ENCODE data around the gene THOC5. TPM values are rescaled to one million over a fixed set of nuclear protein-coding genes. Genes with fewer than 3 reads are reported as not detected.
"Not testable (repeated sequence)": the region's sequence is repeated elsewhere in the genome, so short reads cannot be mapped to it uniquely, and the experiment has no call there.

Gene THOC5
- polyA plus RNA-seq (ENCODE audit: low read depth in 6 of 6), result 10 to 100 TPM; 18.8 to 30.1 (median 22.7) TPM

DNA sequence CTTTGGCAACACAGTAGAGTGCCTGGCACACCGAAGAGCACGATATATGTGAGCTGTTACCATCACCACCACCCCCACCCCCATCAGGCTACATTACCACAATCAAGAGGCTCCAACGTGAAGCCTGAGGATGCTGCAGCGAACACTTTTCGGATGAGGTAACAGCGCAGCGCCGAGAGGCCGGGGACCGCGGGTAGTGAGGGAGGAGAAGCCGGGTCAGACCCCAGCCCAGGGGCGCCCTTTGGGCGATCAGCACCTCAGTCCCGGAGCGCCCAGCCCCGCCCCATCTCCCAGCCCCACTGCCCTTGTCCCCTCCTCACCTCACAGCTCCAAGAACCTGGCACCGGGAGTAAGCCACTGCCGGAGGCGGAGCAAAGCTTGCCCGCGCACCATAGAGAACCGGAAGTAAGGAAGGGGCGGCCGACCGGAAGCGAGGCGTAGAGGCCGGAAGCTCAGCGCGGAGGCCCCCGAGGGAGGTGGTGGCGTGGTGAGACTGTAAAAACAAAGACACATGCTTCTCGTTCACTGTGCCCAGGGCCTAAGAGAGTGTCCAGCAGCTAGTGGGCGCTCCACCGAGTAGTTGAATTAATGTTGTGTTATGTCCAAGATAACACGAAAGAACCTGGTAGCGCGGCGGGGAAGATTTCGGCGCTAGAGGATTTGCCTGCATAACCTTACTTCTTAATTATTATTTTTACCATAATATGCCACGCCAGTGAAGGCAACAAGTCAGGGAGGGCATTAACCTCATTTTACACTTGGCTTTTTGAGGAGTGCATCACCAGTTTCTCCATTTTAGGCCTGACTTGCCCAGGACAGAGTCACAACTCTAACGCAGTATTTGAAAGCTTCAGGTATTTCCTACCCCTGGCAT is at the start of gene THOC5:
Gene THOC5, minus strand, starts transcription at position 407 of the 874 bp plus-strand sequence. CDS start 4,610 bp downstream, outside the sequence.
- Mint-ChIP-seq H3K9me3 (no peaks in the 10 kb centered on the region), H3K27me3 (no peaks in the 10 kb centered on the region), H3K27ac (peak within 1 kb of the TSS; percentile 81 to 98 (median 96)), H3K36me3 (peaks cover 10 to 16% of the 10 kb centered on the region in 2 donors), H3K4me1 (peaks cover 27 to 37% (median 35%) of the 10 kb centered on the region in 3 donors), H3K4me3 (peak within 1 kb of the TSS; percentile 88 to 98 (median 96))
- ATAC-seq (ENCODE audit: low read depth in 2 of 2) (peak; percentile 98), DNase-seq (peak; percentile 81)

DNA sequence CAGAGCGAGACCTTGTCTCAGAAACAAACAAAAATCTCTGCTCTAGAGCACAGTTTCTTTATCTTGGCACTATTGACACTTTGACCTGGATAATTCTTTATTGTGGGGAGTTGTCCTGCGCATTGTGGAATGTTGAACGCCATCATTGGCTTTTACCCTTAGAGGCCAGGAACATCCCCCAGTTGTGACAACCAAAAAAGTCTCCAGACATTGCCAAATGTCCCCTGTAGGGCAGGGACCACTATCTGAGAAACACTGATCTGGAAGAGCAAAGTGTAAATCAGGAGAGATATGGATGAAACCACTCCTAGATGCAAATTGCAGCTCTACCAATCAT is 45.1 kb upstream of the THOC5 start:
- Mint-ChIP-seq H3K4me1 (peaks cover 0 to 7% (median 4%) of the 10 kb centered on the region in 3 donors), H3K4me3 (no peak overlapping the region), H3K36me3 (no peaks in the 10 kb centered on the region), H3K27ac (no peak overlapping the region), H3K27me3 (no peaks in the 10 kb centered on the region), H3K9me3 (no peaks in the 10 kb centered on the region)
- no peak for ATAC-seq (ENCODE audit: low read depth in 2 of 2)
- DNase-seq, result no peak

DNA sequence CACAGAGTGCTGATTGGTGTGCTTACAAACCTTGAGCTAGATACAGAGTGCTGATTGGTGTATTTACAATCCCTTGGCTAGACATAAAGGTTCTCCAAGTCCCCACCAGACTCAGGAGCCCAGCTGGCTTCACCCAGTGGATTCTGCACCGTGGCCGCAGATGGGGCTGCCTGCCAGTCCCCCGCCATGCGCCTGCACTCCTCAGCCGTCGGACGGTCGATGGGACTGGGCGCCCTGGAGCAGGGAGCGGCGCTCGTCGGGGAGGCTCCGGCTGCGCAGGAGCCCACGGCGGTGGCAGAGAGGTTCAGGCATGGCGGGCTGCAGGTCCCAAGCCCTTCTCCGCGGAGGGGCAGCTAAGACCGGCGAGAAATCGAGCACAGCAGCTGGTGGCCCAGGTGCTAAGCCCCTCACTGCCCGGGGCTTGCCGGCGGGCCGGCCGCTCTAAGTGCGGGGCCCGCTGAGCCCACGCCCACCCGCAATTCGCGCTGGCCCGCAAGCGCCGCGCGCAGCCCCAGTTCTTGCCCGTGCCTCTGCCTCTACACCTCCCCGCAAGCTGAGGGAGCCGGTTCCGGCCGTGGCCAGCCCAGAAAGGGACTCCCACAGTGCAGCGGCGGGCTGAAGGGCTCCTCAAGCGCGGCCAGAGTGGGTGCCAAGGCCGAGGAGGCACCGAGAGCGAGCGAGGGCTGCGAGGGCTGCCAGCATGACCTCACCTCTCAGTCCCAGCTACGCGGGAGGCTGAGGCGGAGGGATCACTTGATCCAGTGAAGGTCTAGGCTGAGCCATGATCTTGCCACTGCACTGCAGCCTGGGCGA is 44.5 kb upstream of the THOC5 start:
- Mint-ChIP-seq H3K27ac (peak overlapping the region in 1 of 6 donors; percentile 57), H3K4me3 (peak overlapping the region in 2 of 8 donors; percentile 80 to 85)
- not testable (repeated sequence) for DNase-seq; H3K36me3 Mint-ChIP-seq; ATAC-seq (ENCODE audit: low read depth in 2 of 2); H3K4me1 Mint-ChIP-seq; H3K9me3 Mint-ChIP-seq; H3K27me3 Mint-ChIP-seq

DNA sequence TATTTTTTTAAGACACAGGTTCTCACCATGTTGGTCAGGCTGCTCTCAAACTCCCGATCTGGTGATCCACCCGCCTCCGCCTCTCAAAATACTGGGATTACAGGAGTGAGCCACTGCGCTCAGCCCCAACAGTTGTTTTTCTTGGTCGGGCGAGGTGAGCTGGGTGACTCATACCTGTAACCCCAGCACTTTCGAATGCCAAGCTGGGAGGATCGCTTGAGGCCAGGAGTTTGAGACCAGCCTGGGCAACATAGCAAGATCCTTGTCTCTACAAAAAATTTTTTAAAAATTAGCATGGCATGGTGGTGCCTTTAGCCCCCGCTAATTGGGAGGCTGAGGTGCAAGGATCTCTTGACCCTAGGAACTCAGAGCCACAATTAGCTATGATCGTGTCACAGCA is 42.9 kb upstream of the THOC5 start:
- ATAC-seq (ENCODE audit: low read depth in 2 of 2) (no peak), DNase-seq (no peak)
- Mint-ChIP-seq H3K4me1 (peaks cover 0 to 4% (median 0%) of the 10 kb centered on the region in 3 donors), H3K36me3 (no peaks in the 10 kb centered on the region), H3K27me3 (no peaks in the 10 kb centered on the region), H3K4me3 (no peak overlapping the region), H3K9me3 (no peaks in the 10 kb centered on the region), H3K27ac (no peak overlapping the region)

DNA sequence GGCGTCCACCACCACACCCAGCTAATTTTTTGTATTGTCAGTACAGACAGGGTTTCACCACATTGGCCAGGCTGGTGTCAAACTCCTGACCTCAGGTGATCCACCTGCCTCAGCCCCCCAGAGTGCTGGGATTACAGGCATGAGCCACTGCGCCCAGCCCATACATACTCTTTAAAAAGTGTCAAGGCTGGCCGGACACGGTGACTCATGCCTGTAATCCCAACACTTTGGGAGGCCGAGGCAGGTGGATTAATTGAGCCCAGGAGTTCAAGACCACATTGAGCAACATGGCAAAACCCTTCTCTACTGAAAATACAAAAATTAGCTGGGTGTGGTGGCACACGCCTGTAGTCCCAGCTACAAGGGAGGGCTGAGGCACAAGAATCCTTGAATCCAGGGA is 40.9 kb upstream of the THOC5 start:
- not testable (repeated sequence) for H3K9me3 Mint-ChIP-seq; H3K36me3 Mint-ChIP-seq; DNase-seq; H3K27ac Mint-ChIP-seq; H3K27me3 Mint-ChIP-seq; H3K4me3 Mint-ChIP-seq; H3K4me1 Mint-ChIP-seq; ATAC-seq (ENCODE audit: low read depth in 2 of 2)

DNA sequence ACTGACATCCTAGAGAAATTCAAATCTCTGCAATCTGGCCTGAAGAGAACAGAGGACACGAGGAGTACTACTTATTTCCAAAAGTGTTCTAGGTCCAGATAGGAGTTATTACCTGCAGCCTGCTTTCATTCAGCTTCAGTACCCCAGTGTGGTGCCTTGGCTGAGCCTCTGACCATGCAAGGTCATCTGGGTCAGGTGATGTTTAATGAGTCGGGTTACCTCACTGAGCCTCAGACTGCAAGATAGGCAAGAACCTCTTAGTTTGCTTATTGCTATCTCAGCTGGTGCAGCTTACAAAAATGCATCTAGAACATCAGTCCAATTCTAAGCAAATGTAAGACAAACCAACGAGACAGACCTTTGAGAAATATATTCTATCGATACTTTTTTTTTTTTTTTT is 40.4 kb upstream of the THOC5 start:
- Mint-ChIP-seq H3K27me3 (no peaks in the 10 kb centered on the region), H3K27ac (no peak overlapping the region), H3K36me3 (no peaks in the 10 kb centered on the region), H3K4me3 (no peak overlapping the region), H3K4me1 (peaks cover 4 to 9% (median 6%) of the 10 kb centered on the region in 3 donors), H3K9me3 (no peaks in the 10 kb centered on the region)
- DNase-seq (no peak), ATAC-seq (ENCODE audit: low read depth in 2 of 2) (no peak)

DNA sequence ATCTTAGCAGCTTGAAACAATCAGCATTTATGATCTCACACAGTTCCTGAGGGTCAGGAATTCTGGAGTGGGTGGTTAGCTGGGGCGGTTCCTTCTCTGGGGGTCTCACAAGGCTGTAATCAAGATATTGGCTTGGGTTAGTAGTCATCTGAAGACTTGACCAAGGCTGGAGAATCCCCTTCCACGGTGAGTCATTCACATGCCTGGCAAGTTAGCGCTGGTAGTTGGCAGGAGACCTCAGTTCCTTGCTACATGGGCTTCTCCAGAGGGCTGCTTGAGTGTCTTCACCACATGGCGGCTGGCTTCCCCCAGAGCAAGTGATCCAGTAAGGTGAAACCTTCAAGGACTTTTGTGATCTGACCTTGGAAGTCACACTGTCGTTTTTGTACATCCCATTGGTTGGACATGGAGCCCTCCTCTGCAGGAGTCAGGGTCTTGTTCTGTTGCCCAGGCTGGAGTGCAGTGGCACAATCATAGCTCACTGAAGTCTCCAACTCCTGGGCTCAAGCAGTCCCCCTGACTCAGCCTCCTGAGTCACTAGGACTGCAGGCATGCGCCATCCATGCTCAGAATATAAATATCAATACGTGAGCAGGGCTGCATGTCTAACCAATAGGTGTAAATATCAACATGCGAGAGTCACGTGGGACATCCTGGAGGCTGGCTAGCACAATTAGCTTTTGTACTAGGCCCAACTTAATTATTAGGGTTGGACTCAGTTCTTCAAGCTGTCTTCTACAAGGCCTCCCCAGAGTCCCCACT is 34.6 kb upstream of the THOC5 start:
- Mint-ChIP-seq H3K36me3 (no peaks in the 10 kb centered on the region), H3K9me3 (no peaks in the 10 kb centered on the region), H3K4me3 (no peak overlapping the region), H3K27me3 (no peaks in the 10 kb centered on the region), H3K27ac (peak overlapping the region in 1 of 6 donors; percentile 69), H3K4me1 (peaks cover 0 to 12% (median 9%) of the 10 kb centered on the region in 3 donors)
- DNase-seq (no peak), ATAC-seq (ENCODE audit: low read depth in 2 of 2) (no peak)

DNA sequence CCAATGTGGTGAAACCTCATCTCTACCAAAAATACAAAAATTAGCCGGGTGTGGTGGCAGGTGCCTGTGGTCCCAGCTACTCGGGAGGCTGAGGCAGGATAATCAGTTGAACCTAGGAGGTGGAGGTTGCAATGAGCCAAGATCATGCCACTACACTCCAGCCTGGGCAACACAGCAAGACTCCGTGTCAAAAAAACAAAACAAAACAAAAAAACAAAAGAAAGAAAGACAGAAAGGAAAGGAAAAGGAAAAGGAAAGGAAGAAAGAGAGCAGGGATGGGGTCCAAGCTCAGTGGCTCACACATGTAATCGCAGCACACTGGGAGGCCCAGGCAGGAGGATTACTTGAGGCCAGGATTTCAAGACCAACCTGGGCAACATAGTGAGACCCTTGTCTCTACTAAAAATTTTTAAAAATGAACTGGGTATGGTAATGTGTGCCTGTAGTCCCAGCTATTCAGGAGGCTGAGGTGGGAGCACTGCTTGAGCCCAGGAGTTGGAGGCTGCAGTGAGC is 32.7 kb upstream of the THOC5 start:
- H3K4me3 Mint-ChIP-seq; DNase-seq; H3K27ac Mint-ChIP-seq; H3K36me3 Mint-ChIP-seq; H3K9me3 Mint-ChIP-seq; H3K27me3 Mint-ChIP-seq; ATAC-seq (ENCODE audit: low read depth in 2 of 2): not testable (repeated sequence)
- peaks cover 7 to 20% (median 18%) of the 10 kb centered on the region in 3 donors for H3K4me1 Mint-ChIP-seq

DNA sequence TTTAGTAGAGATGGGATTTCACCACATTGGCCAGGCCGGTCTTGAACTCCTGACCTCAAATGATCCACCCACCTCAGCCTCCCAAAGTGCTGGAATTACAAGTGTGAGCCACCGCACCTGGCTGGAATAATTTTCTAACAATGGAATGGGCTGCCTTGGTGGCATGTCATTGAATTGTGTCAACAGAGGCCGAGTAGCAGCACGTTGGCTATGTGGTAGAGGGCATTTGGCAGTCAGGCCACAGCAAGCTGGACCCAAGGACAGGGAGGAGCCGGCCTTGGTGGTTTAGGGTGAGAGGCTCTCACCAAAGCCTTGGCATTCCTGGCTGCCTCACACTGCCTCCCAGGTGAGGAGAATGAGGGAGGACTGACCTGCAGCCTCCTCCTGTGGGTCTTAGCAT is 31.4 kb upstream of the THOC5 start:
- no peak for ATAC-seq (ENCODE audit: low read depth in 2 of 2)

DNA sequence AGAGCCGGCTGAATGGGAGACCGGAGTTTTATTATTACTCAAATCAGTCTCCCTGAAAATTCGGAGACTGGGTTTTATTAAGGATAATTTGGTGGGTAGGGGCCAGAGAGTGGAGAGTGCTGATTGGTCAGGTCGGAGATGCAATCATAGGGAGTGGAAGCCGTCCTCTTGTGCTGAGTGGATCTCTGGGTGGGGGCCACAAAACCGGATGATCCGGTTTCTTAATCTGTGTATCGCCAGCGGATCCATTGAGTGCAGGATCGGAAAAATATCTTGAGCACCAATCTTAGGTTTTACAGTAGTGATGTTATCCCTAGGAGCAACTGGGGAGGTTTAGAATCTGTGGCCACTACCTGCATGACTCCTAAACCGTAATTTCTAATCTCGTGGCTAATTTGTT is 28.2 kb upstream of the THOC5 start:
- Mint-ChIP-seq H3K9me3 (no peaks in the 10 kb centered on the region), H3K4me3 (peak overlapping the region; percentile 93 to 97 (median 96)), H3K4me1 (peaks cover 19 to 30% (median 26%) of the 10 kb centered on the region in 3 donors), H3K27ac (peak overlapping the region in 4 of 6 donors; percentile 63 to 94 (median 89)), H3K27me3 (no peaks in the 10 kb centered on the region), H3K36me3 (no peaks in the 10 kb centered on the region)
- no peak for DNase-seq
- ATAC-seq (ENCODE audit: low read depth in 2 of 2), result no peak

More for the DNA sequence above, 31.4 kb upstream of the THOC5 start:
- H3K27me3 Mint-ChIP-seq, result no peaks in the 10 kb centered on the region
- no peaks in the 10 kb centered on the region for H3K9me3 Mint-ChIP-seq
- peak overlapping the region in 1 of 8 donors; percentile 28 for H3K4me3 Mint-ChIP-seq
- H3K36me3 Mint-ChIP-seq, result no peaks in the 10 kb centered on the region
- H3K4me1 Mint-ChIP-seq, result peaks cover 16 to 28% (median 21%) of the 10 kb centered on the region in 3 donors
- DNase-seq, result no peak
- H3K27ac Mint-ChIP-seq, result peak overlapping the region in 1 of 6 donors; percentile 78

DNA sequence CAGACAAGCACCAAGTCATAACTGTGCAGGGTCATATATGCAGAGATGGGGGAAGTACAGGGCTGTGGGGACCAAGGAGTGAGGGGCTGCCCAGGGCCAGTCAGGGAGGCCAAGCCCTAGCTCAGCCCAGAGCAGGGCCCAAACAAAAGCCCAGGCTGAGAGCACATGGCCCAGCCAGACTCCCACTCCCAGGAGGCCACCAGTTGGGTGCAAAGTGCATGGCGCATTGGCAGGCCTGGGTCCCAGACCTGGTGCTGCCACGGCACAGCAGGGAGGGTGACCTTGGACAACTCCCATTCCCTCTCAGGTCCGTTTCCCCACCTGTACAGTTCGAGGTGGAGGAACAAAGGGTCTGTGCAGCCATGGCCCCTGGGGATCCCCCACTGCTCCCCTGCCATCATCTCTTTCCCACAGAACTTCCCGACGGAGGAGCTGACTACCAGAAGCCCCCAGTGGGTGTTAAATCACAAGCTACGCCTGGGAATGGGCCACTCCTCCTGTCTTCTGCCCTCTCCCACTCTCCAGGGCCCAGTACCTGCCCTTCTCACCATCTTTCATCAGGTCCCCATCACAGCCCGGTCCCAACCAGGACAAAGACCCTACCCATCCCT is 26.7 kb upstream of the THOC5 start:
- H3K27me3 Mint-ChIP-seq, result no peaks in the 10 kb centered on the region
- no peaks in the 10 kb centered on the region for H3K36me3 Mint-ChIP-seq
- H3K4me3 Mint-ChIP-seq, result peak overlapping the region; percentile 93 to 97 (median 96)
- DNase-seq (no peak), ATAC-seq (ENCODE audit: low read depth in 2 of 2) (no peak)
- peak overlapping the region in 5 of 6 donors; percentile 75 to 95 (median 78) for H3K27ac Mint-ChIP-seq
- H3K4me1 Mint-ChIP-seq, result peaks cover 19 to 26% (median 23%) of the 10 kb centered on the region in 3 donors
- H3K9me3 Mint-ChIP-seq, result no peaks in the 10 kb centered on the region

DNA sequence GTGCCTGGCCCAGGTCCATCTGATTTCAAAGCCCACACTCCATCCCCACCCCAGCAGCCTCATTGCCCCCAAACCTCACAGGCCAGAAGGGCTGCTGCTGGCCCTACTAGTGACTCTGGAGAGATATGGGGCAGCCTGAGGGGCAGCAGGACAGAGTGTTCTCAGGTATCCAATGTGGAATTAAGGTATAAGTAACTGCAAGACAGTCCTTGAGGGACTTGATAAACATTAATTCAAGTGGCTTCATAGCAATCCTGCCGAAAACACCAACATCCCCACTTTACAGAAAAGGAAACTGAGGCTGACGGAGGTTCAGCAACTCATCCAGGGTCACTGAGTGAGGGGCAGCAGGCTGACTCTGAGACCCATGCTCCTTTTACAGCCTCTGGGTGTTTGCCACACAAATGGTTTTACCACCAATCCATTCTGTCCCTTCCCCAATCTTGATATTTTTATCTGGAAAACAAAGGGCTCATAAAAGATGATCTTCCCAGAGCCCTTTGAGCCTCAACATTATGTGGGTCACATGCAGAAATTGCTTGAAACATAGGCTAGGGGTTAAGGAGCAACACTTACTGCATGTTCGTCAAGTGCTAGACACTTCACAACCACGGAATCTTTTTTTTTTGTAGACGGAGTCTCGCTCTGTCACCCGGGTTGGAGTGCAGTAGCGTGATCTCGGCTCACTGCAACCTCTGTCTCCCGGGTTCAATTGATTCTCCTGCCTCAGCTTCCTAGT is 25.1 kb upstream of the THOC5 start:
- Mint-ChIP-seq H3K4me1 (peaks cover 19 to 26% (median 23%) of the 10 kb centered on the region in 3 donors), H3K9me3 (no peaks in the 10 kb centered on the region), H3K27me3 (no peaks in the 10 kb centered on the region), H3K27ac (peak overlapping the region in 3 of 6 donors; percentile 14 to 47 (median 38)), H3K36me3 (no peaks in the 10 kb centered on the region), H3K4me3 (peak overlapping the region in 2 of 8 donors; percentile 27 to 44)
- DNase-seq (no peak), ATAC-seq (ENCODE audit: low read depth in 2 of 2) (no peak)
